NCI-H2227 treated with DMSO at 0.1 percent for 48 hours (cell line): ENCODE measurements around the gene TTLL5.

Experiments
- DNase-seq: peaks from one replicate; lab custom pipeline; 2025; lab: John Stamatoyannopoulos, UW

TTLL5 gene

DNA sequence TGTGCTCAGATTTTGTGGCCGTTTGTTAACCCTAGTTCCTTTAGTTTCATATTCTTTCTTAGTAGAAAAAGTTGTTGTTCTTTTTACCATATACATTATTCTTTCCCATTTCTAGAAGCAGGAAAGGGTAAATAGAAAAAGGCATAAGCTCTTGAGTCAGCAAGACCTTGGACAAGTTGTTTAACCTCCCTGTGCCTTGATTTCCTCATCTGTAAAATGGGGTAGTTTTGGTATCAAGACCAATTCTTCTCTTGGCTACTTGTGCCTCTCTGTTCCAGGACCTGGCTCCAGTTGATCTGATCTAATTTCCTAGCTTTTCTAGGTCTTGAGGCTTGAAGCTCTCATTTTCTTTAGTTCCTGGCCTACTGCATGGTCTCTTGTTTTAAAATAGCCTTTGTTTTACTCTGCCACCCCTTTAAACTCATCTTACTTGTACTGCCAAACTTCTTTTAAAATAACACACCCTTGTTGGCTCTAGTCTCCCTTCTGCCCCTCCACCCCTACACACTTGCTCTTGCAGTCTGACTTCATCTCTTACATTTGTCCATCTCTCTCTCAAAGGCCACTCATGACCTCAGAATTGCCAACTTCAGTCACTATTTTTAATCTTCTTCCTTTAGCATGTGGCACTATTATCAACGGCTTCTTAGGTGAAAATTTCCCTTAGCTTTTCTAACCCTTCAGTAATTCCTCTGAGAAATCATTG is 143.7 kb downstream of the TTLL5 start:
- DNase-seq = no peak

DNA sequence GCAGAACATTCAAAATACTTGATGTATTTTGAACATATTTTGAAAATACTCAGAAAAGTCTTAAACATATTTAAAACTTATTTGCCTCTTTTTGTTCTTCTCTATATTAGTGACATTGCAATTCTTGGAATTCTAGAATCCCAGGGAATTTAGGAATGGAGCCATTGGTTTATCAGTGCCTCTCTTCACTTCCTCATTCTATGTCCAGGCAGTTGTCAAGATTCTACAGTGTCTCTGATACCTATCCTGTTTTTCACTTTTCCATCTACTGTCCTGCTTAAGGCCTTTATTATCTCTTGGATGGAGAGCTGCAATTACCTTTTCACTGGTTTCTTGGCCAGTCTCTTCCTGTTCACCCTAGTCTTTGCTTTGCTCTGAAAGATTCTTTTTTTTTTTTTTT is 144.6 kb downstream of the TTLL5 start:
- DNase-seq = no peak

DNA sequence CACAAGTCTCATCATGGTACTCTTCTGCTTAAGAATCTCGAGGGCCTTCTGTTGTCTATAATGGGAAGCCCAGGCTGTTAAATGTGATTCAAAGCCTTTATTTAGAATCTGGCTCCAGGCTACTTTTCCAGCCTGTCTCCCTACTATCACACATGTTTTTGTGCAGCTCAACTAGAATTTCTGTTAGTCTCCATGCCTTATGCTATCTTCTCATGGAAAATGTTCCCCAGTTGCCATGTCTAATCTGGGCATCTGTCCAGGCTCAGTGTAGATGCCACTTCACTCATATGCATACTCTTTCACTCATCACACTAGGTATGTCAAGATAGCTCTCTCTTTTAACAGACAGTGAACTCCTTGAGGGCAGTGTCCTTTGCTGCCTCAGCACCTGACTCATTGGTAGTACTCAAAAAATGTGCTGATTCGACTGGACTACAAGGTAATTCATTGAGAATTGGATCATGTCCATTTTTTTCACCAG is 145.3 kb downstream of the TTLL5 start:
- DNase-seq = no peak

DNA sequence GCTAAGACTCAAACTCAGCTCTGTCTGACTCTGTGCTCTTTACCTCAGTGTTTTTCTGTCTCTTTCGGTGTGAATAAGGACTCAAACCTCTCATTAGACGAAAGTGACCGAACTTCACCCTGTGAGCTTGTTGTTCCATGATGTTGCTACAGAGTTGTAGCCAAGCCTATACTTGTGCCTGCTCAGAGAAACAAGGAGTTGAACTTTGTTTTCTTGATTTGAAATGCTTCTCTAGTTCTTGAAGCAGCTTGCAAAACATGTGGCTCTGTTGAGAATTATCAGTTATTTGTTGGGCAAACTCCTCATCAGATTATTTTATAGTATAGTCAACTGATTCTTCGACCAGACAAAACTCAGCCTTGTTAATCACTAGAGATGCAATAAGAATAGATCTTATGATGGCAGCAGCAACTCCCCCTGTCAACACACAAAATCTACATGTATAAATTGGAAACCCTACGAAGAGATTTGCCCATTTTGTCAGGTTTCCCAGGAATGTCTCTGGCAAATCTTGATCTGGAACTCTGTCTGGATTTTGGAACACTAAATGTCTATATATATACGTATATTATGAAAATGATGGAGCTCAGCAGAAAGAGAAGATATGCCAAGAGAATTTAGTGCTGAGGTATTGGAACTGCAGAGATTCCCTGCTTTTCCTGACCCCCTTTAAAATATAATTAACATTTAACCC is 146.8 kb downstream of the TTLL5 start:
- DNase-seq = no peak

DNA sequence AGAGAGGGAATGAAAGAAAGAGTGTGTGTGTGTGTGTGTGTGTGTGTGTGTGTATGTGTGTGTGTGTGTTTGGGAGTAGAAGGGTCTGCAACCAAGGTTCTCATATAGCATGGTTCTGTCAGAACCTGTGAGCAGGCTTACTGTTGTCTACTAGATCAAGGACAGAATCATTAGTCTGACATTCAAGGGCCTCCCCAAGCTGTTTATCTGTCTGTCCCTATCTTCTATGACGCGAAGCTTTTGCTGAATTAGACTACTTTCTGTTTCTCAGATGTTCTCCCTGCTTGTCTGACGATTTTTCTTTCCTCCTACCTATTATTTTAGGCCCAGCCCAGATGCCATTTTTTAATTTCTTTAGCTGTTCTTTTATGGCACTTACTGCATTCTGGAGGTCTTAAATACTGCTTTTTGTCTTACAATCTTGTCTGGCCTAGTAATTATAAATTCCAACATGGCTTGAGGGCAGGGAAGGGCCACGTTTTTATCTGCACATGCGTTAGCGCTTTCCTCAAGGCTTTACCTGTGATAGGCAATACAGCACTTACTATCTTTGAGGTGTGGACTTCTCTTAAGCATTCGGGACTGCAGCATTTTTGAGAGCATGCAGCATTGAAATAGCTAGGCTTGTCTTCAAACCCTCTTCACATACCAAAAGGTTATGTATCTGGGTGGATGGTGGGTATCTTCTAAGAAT is 150.2 kb downstream of the TTLL5 start:
- DNase-seq = no peak

DNA sequence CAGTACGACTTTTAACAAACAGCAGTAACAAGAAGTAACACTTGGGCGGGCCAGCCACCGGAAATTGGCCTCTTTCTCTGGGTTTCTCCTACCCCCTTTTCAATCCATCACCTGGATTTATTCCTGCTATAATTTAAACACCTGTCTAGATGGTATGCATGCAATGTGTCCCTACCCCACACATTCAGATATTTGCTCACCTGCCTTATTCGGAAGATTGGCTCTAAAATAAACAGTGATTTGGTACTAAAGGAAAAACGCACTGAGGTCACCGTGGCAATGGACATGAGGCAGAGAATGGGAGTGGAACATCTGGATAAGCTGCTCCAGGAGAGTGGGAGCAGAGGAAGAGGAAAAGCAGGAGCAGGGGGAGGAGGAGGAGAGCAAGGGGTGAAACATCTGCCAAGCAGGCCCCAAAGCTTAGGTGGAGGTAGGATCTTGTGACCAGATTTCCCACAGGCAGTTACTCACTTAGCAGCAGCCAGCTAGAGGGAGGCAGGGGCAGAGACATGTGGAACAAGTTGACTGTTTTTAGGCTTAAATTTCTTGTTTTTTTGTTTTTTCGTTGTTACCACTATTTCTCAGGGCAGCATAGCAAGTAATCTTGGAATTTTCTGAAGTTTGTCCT is 150.9 kb downstream of the TTLL5 start:
- no peak for DNase-seq

DNA sequence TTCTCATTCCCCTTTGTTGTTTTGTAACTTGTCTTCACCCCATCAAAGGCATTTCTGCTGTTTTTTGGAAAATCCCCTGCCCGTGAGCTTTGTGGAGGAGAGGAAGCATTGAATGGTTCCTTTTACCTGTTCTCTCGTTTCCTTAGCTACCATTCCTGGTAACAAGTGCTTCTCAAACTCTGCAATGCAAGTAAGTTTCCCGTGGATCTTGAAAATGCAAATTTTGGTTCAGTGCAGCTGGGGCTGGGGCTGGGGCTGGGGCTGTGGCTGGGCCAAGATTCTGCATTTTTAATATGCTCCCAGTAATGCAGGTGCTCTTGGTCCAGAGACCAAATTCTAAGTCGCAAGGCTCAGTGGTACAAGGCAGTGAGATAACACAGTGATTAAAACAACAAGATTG is 151.6 kb downstream of the TTLL5 start:
- no peak for DNase-seq

DNA sequence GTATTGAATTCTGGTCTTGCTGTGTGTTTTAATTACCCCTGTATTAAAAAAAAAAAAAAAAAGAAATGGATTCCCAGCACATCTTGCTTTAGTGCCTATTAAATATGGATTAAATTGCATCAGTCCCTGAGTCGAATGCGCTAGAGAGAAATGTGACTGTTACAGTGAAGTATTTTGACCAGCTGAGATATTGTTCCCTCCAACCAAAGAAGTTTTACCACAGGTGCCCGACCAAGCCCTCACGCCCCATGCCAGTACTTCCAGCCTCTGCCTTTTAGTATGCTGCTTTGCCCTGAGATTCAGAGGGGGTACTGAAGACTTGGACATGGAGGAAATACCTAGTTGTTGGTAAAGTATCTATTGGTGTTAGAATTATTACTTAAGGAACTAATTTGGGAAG is 159.7 kb downstream of the TTLL5 start:
- no peak for DNase-seq

DNA sequence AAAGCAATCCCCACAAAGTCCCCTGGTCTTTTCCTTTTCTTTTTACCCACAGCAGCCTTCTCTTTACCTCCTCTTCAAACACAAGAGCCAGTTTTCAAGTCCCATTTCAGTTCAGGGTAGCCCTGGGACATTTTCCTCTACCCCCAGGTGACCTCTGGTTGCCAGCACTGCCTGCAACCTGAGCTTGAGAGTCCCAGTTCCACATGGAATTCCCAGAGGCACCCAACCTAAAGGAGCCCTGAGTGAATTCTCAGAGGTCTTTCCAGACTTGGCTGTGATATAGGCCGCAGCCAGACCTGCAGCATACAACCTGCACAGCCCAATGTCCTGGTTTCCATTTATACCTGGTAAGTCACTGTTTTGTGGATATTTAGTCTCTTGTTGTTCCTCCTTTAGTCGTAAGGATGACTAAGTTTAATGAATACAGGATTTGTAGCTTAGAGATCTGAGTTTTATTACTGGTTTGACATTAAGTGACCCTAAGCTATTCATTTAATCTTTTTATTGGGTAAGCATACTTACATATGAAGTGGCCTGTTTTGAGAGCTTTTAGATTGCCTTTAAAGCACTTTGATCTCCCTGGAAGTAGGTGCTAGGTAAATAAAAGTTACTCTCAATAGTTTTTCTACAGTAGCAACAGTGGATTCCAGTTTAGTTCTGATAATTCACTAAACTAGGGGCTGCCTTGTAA is 160.9 kb downstream of the TTLL5 start:
- DNase-seq = no peak

DNA sequence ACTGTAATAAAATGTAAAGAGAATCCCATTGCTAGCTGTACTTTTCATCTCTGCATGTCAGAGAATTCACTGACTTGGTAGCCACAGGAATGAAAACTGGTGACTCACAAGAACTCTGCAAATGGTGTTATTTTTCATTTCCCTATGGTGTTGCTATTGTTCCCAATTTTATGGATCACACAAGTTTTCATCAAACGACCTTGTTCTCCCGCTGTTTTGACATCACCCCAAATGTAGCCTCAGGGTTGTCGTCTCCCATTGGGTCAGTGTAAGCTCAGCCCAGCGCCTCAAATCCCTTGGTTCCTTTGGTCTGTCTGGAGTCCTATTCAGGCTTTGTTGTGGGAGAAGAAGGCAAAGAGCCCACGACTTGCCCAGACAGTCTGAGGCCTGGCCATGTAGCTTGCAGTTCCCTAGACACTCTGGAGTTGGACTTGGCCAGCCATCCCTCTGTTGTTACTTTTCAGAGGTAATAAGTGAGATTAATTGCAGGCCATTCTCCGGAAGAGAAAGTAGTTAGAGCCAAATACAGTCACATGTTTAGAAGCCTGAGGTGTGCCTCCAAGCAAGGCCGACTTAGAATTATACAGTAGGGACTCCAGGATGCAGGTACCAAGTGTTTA is 161.6 kb downstream of the TTLL5 start:
- no peak for DNase-seq

DNA sequence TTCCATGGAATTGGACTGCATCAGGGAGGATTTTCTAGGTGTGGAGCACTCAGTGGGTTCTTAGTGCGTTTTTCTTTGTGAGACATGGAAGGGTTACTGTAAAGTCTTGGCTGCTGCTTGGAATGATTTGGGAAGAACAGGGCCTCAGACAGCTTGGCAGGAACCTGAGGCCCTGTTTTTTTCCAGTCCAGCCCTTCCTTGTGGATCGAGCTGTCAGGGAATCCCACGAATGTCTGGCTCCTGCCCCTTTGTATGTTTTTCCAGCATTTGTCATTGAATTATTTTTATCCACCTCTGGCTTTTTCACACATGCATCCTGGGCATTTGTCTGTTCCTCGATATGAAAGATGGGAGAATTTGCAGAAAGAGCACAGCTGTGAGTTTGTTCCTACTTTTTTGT is 162.3 kb downstream of the TTLL5 start:
- no peak for DNase-seq

DNA sequence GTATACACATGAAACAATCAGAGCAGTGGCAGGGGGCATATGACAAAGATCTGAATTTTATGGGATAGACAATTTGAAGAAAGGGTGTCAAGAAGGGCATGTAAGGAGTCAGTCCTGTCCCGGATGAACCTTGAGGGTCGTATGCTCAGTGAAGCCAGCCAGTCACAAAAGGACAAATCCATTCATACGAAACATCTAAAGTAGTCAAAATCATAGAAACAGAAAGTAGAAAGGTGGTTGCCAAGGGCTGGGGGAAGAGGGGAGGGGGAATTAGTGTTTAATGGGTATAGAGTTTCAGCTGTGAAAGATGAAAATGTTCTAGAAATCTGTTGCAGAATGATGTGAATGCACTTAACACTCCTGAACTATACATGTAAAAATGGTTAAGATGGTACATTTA is 163.3 kb downstream of the TTLL5 start:
- DNase-seq = no peak

DNA sequence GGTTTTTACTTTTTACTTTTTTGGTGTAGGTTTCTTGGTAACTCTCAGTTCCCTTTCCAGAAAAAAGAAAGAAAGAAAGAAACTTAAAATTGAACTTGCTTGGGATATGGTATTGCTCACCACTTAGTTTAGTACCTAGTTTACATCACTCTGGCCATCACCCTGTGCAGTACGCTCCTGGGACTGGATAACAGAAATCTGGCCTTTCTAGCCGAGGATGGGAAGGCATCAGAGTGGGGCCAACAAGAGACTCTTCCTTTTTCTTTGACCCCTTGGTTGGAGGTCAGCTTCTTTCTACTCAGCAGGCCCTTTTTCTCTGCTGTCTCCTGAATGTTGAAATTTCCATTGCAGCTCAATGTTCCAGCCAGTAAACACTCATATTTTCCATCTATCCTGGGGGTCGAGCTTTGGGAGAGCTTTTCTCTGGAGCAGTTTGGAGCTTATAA is 164.1 kb downstream of the TTLL5 start:
- DNase-seq = no peak

DNA sequence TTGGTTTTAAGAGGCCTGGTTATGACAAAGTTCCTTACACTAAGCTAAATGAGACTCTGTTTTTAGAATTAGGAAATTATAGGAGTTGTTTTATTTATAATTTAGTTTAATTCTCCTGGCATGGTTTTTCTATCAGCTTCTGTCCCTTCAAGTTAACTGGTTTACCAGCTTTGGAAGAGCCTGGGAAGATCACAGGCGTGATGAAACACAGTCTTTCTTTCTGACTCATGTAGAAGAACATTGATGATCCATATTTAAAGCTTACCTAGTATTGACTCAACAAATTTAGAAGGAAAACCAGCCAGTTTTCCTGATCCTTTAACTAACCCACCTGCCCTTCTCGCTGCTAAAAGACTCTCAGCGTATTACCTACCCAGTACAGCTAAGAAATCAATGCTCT is 165.6 kb downstream of the TTLL5 start:
- DNase-seq = no peak

DNA sequence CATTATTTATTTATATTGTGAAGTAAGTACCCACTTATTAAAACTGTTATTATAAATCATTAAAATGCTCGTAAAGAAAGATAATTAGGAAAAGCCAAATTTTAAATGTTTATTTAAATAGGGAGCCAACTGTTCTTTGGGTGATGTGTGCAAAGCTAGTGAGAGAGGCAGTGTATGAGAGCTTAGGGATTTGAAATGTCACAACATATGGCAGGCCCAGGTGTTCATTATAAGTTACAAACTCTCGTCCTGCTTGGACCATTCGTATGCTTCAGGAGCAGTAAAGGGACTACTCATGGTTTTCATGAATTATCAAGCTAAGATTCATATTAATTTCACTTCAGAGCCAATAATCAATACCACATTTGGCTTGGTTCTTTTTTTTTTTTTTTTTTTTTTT is 166.3 kb downstream of the TTLL5 start:
- no peak for DNase-seq

DNA sequence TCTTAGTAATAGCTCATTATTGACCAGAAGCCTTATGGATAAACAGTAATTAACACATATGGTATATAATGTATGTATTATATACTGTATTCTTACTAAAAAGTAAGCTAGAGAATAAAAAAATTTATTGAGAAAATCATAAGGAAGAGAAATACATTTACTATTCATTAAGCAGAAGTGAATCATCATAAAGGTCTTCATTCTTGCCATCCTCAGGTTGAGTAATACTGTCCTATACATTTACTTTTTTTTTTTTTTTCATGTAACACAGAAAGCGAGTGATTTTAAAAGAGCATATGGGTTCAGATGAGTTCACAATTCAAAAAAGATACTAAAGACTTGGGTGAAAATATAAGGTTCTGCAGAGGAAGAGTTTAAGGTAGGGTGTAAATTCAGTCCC is 168.3 kb downstream of the TTLL5 start:
- DNase-seq = no peak

DNA sequence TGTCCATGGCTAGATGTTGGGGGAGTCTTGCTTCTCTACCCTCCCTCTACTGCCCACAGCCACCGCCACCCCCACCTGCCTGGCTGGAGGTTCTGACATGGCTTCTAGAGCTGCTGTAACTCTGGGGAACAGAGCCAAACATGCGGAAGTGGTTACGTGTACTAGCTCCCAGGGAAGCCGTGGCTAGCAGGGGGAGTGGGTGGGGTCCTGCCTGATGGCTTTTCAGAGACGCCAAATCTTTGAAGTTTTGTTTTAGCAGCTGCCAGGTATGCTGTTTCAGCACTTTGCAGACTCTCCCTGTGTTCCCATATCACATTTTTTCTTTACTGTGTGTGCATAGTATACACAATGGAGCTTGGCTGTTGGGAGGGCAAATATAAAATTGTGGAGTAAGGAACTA is 170.4 kb downstream of the TTLL5 start:
- DNase-seq = no peak

DNA sequence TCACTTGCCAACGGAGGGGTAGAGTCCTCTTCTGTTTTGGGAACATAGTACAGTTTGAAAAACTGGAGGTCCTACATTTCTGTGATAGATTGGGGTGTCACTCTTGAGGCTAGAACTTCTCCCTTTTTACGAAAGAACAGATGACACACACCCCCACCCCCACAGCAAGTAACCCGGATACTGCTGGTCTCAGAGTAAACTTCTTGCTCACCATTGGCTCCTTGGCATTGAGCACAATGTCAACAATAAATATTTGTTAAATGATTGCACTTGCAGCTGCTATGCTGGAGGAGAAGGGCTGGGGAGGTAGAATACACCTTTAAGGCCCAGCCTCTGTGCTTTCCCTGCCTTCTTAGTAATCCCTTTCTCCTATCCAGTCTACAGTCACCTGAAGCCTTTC is 170.9 kb downstream of the TTLL5 start:
- DNase-seq = no peak

DNA sequence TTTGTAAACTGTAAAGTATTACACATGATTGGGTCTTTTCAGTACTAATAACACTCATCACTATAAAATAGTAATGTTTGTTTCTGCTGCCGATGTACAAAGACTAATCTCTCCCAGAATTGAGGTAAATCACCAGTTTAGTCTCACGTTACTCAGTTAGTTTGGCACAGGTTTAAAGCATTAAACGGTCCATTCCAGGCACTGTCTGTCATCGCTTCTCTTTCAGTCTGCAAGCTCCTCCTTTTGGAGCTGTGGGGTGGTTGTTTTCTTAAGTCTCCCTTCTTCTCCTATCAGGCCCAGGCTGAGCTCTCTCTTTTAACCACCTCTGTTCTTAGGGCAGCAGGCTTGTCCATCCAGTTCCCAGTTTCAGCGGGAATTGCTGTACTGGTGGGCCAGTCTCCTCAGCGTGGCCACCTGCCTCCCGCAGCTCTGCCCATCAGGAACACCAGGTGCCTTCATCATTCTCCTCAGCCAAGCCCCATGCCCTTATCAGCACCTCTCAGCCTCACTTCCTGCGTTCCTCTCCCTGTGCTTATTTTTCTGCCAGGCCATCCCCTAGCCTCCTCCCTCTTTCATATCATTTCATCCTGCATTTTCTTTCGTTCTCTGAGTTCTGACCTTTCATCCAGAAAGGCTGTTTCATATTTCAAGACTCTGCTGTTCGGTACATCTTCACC is 171.7 kb downstream of the TTLL5 start:
- no peak for DNase-seq

DNA sequence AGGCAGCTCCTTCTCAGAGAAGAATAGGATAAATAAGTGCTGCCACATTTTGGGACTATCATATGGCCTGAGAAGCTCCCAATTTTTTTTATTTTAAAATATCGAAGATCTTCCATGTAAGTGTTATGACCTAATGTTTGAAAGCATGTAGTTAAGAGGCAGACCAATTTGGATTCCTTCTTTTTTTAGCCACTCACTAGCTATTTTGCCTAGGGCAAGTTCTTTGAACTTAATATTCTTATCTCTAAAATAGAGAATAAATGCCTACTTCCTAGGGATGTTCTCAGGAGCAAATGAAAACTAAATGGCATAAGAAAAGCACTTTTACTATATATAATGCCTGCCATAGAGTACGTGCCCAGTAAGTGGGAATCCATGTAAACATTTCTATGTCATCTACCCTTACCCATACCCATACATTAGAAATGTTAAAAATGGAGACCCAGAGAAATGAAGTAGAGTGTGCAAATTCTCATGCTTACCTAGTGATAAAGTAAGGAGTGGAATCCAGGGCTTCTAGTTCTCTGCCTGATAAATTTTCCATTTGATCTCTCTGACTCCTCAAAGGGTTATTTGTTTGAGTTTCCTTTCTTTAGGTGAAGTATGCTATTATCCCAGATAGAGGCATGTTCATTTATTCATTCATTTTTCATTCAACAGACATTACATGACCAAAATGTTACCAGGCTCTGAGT is 172.4 kb downstream of the TTLL5 start:
- no peak for DNase-seq
